Right ventricle myocardium superior (tissue), 1 donor: ENCODE results near the gene TNFRSF12A. TPM values are rescaled to one million over a fixed set of nuclear protein-coding genes. Genes with fewer than 3 reads are reported as not detected.
"Not testable (repeated sequence)": the region's sequence is repeated elsewhere in the genome, so short reads cannot be mapped to it uniquely, and the experiment has no call there.

Experiments
- ATAC-seq: fragments of 200-7000 bp; cut with Tn5 transposase; one replicate; pipeline ENCODE4 v1.9.1; 2020; ENCODE audit warnings: mild to moderate bottlenecking; ENCODE audit not compliant: poor library complexity
- DNase-seq: peaks from one replicate; pipeline ENCODE4 v3.0.0-alpha.2; 2020
- intact Hi-C: fragments of 100-400 bp; cut with DNase I; formaldehyde crosslinking; loops from one replicate; pipeline ENCODE4 v1.11.2; 2022
- total RNA-seq: library from RNA; stranded (reverse); fragmentation: NEBNext Ultra II Directional; extraction: Animal tissue kit (Norgen Biotek cat#: 25700); gene quantifications from one replicate; pipeline ENCODE4 v1.2.1, GENCODE V29; 2021
- donor health status: DM: no; HTN: yes; CAD: no; lungs with severe emphysema.

TNFRSF12A gene
- total RNA-seq, 1 donor from 2014 or later, result 29.4 TPM

- no peak for DNase-seq
- intact Hi-C loops, result no loop called here
- peak; percentile 34 for ATAC-seq
Measured at GRCh38 chr16:3036726-3037315, 16.7 kb downstream of the TNFRSF12A start, which contains the start of gene BICDL2. Gene BICDL2 (minus strand): TSS chr16:3036944. CDS start chr16:3035496, 1,448 bp downstream.

GRCh38 chr16:3038256-3038655 lies 18.1 kb downstream of the TNFRSF12A start:
- intact Hi-C loops, result no loop called here
- DNase-seq (no peak), ATAC-seq (no peak)

- ATAC-seq (no peak), DNase-seq (no peak)
- intact Hi-C loops, result no loop called here
Measured at GRCh38 chr16:3038896-3039295, 18.7 kb downstream of the TNFRSF12A start.

DNA sequence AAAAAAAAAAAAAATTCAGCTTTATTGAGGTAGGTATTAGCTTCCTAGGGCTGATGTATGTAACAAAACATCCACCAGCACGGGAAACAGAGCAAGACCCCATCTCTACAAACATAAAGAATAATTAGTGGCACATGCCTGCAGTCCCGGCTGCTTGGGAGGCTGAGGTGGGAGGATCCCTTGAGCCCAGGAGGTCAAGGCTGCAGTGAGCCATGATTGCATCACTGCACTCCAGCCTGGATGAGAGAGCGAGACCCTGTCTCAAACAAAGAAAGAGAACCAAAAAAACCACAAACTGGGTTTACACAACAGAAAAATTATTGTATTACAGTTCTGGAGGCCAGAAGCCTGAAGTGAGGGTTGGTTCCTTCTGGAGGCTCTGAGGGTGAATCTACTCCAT lies 22.2 kb downstream of the TNFRSF12A start:
- intact Hi-C loops, result no loop called here
- no peak for DNase-seq
- ATAC-seq, result no peak

GRCh38 chr16:3044708-3045107 lies 24.5 kb downstream of the TNFRSF12A start:
- DNase-seq (no peak), ATAC-seq (no peak)
- intact Hi-C loops, result no loop called here

GRCh38 chr16:3045758-3046640 lies 25.8 kb downstream of the TNFRSF12A start, which contains the start of gene MMP25:
Gene MMP25 (plus strand): TSS chr16:3046561. CDS start chr16:3046918, 357 bp downstream.
- DNase-seq (peak; percentile 56), ATAC-seq (peak; percentile 50)
- intact Hi-C loops, result no loop called here

DNA sequence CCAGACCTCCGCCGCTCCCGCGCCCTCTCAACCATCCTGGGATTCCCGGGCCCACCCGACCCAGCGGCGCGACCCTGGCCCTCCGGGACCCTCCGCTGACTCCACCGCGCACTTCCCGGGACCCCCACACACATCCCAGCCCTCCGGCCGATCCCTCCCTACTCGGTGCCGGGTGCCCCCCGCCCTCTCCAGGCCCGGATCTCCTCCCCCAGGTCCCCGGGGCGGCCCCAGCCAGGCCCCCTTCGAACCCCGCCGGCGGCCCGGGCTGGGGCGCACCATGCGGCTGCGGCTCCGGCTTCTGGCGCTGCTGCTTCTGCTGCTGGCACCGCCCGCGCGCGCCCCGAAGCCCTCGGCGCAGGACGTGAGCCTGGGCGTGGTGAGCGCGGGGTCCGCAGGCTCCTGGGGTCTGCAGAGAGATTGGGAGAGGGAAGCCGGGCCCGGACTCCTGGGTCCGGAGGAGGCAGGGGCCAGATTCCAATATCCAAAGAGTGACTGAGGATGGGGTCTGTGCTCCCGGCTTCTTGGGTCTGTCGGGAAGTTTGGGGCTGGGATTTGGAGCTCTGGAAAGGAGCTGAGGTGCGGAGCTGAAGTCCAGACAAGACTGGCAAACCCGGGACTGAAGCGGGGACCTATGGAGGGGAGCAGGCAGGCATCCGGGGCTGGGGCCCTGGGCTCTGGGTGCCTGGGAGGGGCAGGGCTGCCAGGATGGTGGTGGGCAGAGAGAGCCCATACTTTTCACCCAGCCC lies 26.6 kb downstream of the TNFRSF12A start:
- intact Hi-C loops, result no loop called here
- no peak for ATAC-seq
- DNase-seq, result no peak

DNA sequence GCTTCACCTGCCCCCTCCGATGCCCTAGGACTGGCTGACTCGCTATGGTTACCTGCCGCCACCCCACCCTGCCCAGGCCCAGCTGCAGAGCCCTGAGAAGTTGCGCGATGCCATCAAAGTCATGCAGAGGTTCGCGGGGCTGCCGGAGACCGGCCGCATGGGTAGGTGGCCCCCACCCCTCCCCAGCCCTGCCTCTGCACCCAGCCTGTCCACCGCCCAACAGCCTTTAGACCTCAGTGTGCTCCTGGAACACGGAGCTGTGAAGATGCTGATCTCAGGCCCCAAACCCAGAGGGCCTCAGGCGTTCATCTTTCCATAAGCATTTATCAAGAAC lies 27.2 kb downstream of the TNFRSF12A start:
- intact Hi-C loops, result no loop called here
- DNase-seq, result no peak
- ATAC-seq, result no peak

GRCh38 chr16:3049921-3050481 lies 29.8 kb downstream of the TNFRSF12A start:
- ATAC-seq (no peak), DNase-seq (no peak)
- intact Hi-C loops, result loop anchor here (10.0 kb wide), 1 partner anchor 115 kb away; no protein-coding TSS in a partner anchor

- DNase-seq (no peak), ATAC-seq (no peak)
- intact Hi-C loops, result loop anchor here (10.0 kb wide), 1 partner anchor 114 kb away; no protein-coding TSS in a partner anchor
Measured at GRCh38 chr16:3050487-3050886, 30.3 kb downstream of the TNFRSF12A start.

DNA sequence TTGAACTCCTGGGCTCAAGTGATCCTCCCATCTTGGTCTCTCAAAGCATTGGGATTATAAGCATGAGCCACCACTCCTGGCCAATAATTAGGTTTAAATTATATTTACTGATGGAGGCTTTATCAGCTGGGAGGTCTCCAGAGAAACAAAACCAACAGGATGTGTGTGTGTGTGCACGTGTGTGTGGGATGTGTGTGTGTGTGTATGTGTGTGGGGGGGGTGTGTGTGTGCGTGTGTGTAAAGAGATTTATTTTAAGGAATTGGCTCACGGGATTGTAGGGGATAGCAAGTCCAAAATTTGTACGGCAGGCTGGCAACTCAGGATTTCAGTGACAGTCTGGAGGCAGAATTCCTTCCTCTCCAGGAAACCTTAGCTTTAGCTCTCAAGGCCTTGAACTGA lies 30.8 kb downstream of the TNFRSF12A start:
- intact Hi-C loops, result loop anchor here (10.0 kb wide), 1 partner anchor 114 kb away; no protein-coding TSS in a partner anchor

GRCh38 chr16:3051494-3051893 lies 31.3 kb downstream of the TNFRSF12A start:
- no peak for DNase-seq
- ATAC-seq, result no peak
- intact Hi-C loops, result loop anchor here (10.0 kb wide), 1 partner anchor 113 kb away; no protein-coding TSS in a partner anchor

More for the DNA sequence above, 30.8 kb downstream of the TNFRSF12A start:
- DNase-seq (no peak), ATAC-seq (no peak)

- intact Hi-C loops, result loop anchor here (10.0 kb wide), 1 partner anchor 112 kb away; no protein-coding TSS in a partner anchor
- not testable (repeated sequence) for DNase-seq, ATAC-seq
Measured at GRCh38 chr16:3052571-3053329, 32.6 kb downstream of the TNFRSF12A start.

DNA sequence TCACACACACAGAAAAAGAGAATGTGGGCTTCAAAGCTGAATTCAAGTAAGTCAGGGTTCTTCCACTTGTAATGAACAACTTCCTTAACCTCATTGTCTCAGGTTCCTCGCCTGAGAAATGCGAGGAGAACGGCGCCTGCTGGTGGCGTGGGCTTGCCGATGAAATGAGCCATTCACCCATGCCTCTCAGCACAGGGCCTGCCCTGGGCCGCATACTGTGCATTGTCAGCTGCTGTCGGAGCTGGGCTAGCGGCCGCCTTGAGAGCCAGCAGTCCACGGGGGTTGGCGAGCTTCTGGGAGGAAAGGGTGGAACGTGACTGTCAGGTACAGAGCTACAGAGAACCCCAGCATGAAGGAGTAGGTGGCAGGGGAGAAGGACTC lies 33.2 kb downstream of the TNFRSF12A start:
- intact Hi-C loops, result loop anchor here (10.0 kb wide), 1 partner anchor 111 kb away; no protein-coding TSS in a partner anchor
- DNase-seq, ATAC-seq: not testable (repeated sequence)

- intact Hi-C loops, result loop anchor here (5.0 to 10.0 kb wide), 2 partner anchors 72 to 110 kb away; no protein-coding TSS in a partner anchor
- ATAC-seq, result no peak
- DNase-seq, result no peak
Measured at GRCh38 chr16:3054965-3055733, 35.0 kb downstream of the TNFRSF12A start.

DNA sequence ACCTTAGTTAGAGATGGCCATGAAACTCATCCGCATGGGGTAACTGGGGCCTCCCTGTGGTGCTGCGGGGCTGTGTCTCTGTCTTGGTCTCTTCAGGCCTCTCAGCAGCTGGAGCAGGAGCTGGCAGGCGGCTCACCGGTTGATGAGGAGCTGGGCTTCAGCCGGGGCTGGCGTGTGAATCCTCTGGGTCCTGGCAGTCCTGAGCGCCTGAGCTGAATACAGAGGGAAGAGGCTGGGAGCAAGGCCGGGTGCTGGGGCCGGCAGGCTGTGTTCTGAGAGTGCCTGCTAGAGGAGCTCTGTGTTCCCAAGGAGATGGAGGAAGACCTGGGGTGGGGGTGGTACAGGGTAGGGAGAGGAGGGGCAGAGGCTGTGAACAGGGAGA lies 35.6 kb downstream of the TNFRSF12A start:
- ATAC-seq, DNase-seq: not testable (repeated sequence)
- intact Hi-C loops, result loop anchor here (5.0 to 10.0 kb wide), 2 partner anchors 72 to 109 kb away; no protein-coding TSS in a partner anchor
